ENCODE data around the gene CCR6. TPM values are rescaled to one million over a fixed set of nuclear protein-coding genes. Genes with fewer than 3 reads are reported as not detected.
"Not testable (repeated sequence)": the region's sequence is repeated elsewhere in the genome, so short reads cannot be mapped to it uniquely, and the experiment has no call there.

The CCR6 gene
- total RNA-seq (2014; rRNA removed; shearing (Covaris generic)): not detected in 2 replicates

- no peak for DNase-seq (ENCODE audit: low read depth)
Measured at GRCh38 chr6:167122827-167123657, at the start of gene CCR6. TSS of gene CCR6 (plus strand) at chr6:167123096. CDS start at chr6:167136135, 13,039 bp downstream.

- no peak for DNase-seq (ENCODE audit: low read depth)
Measured at GRCh38 chr6:167073679-167074274, 49.1 kb upstream of the CCR6 start.

GRCh38 chr6:167077241-167077932 lies 45.5 kb upstream of the CCR6 start:
- no peak for DNase-seq (ENCODE audit: low read depth)

GRCh38 chr6:167078745-167079144 lies 44.2 kb upstream of the CCR6 start:
- DNase-seq (ENCODE audit: low read depth): no peak

GRCh38 chr6:167079853-167080297 lies 43.0 kb upstream of the CCR6 start:
- no peak for DNase-seq (ENCODE audit: low read depth)

- no peak for DNase-seq (ENCODE audit: low read depth)
Measured at GRCh38 chr6:167087857-167088354, 35.0 kb upstream of the CCR6 start.

- DNase-seq (ENCODE audit: low read depth): not testable (repeated sequence)
Measured at GRCh38 chr6:167088741-167089140, 34.2 kb upstream of the CCR6 start.

GRCh38 chr6:167089243-167090142 lies 33.4 kb upstream of the CCR6 start:
- DNase-seq (ENCODE audit: low read depth): no peak

GRCh38 chr6:167090171-167090570 lies 32.7 kb upstream of the CCR6 start:
- no peak for DNase-seq (ENCODE audit: low read depth)

GRCh38 chr6:167091026-167091804 lies 31.7 kb upstream of the CCR6 start:
- no peak for DNase-seq (ENCODE audit: low read depth)

- DNase-seq (ENCODE audit: low read depth): no peak
Measured at GRCh38 chr6:167091805-167092107, 31.1 kb upstream of the CCR6 start.

- DNase-seq (ENCODE audit: low read depth): no peak
Measured at GRCh38 chr6:167092672-167093339, 30.1 kb upstream of the CCR6 start.

- DNase-seq (ENCODE audit: low read depth): no peak
Measured at GRCh38 chr6:167093406-167093921, 29.4 kb upstream of the CCR6 start.

GRCh38 chr6:167093922-167094432 lies 28.9 kb upstream of the CCR6 start:
- peak; percentile 7 for DNase-seq (ENCODE audit: low read depth)

- peak; percentile 9 for DNase-seq (ENCODE audit: low read depth)
Measured at GRCh38 chr6:167094436-167094819, 28.5 kb upstream of the CCR6 start.

GRCh38 chr6:167094820-167095637 lies 27.9 kb upstream of the CCR6 start:
- peak; percentile 9 for DNase-seq (ENCODE audit: low read depth)

GRCh38 chr6:167095888-167096287 lies 27.0 kb upstream of the CCR6 start:
- no peak for DNase-seq (ENCODE audit: low read depth)

GRCh38 chr6:167096991-167097390 lies 25.9 kb upstream of the CCR6 start:
- no peak for DNase-seq (ENCODE audit: low read depth)

GRCh38 chr6:167097770-167098169 lies 25.1 kb upstream of the CCR6 start:
- DNase-seq (ENCODE audit: low read depth): no peak
